GM19395 (cell line): ENCODE data around the gene AFDN.

Experiments used
- ATAC-seq: cut with Tn5 transposase; IDR thresholded peaks from one replicate; pipeline ENCODE4 v1.9.1; 2021; ENCODE audit warnings: mild to moderate bottlenecking, moderate library complexity; ENCODE audit not compliant: unreplicated experiment

The AFDN gene

DNA sequence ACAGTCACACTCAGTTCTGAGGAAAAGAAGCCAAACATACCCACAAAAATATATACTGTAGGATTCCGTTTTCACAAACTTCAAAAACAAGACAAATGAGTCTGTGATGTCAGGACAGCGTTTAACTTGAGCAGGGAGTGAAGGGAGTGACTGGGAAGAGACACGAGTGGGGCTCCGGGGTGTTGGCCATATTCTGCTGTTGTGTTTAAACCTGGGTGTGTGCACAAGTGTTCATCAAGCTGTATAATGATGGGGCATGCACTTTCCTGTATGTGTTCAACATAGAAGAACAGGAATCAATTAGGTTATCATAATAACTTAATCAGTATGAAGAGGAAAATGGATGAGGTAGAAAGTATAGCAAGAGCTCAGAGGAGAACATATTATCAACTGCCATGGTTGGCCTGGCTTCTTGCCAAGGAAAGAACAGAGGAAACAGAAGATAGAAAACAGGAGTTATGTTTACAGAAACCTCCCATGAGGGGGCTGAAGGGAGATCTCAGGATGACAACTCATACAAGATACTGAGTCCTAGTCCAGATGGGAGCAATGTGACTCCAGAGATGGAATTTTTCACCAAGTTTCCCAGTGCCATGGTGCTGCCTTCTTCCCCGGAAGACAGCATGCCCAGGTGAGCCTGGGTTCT is 15.1 kb upstream of the AFDN start:
- ATAC-seq, result no peak

- no peak for ATAC-seq
Observed at GRCh38 chr6:167812088-167812487, 14.6 kb upstream of the AFDN start.

DNA sequence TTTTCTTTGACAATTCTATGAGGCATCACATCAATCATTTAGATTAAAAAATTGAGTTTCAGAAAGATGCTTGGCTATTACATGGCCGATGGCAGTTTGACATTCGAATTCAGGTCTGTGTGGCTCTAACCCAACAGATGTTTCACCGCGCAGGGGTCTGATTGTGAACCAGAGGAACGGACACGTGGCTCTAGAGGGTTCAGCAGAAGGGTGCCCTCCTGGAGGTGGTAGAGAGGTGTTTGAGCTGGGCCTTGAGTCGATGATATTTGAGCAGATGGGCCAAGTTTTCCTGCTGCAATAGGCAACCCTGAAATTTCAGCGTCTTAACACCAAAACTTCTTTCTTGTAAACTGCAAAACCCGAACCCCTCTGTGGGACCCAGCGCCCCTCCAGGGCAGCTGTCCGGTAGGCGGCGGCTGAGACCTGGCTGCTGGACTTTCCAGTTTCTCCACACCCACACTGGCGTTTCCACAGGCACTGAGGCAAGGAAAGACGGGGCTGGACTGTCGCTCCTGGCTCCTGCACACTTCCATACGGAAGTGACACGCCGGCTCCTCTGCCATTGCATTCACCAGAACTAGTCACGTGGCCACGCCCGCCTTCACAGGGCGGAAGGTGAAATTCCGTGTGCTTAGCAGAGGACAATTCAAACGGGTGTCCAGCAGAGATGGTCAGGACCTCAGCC is 11.3 kb upstream of the AFDN start:
- no peak for ATAC-seq

- no peak for ATAC-seq
Observed at GRCh38 chr6:167817016-167817415, 9.7 kb upstream of the AFDN start.

GRCh38 chr6:167817729-167818128 is 9.0 kb upstream of the AFDN start:
- no peak for ATAC-seq

DNA sequence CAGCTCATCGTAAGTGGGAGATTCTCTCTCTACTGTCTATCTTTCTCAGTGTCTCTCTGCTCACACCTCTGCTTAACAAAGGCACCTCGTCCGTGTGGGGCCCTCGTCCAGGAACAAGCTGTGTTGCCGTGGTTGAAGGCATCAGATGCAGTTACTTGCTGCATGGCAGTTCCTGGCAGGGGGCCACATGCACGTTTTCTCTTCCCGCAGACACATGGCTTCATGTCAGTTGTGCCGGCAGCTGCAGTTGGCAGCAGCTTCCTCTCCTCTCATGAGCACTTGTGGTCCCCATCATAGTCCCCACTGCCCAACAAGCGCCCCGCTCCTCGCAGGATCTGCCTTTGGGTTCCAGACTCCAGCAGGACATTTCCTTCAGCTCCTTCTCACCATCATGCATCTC is 7.1 kb upstream of the AFDN start:
- ATAC-seq, result no peak

DNA sequence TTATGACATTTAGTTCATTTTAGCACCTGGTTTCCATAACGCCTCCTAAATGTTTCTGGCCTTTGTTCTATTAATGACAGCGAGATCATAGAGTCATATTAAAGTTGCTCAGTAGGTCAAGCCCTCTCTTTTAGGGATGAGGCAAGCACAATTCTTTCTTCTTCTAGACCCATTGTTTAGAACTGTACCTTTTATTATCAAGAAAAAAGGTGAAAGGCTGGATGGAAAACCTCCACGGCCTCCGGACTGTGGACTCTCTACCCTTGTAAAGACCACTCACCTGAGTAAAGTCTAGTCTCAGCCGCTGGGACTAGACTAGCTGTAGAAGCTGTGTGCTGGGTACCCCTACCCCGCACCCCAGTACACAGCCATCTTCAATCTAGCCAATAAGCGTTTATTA is 6.0 kb upstream of the AFDN start:
- ATAC-seq, result no peak

GRCh38 chr6:167824591-167825331 is 1.9 kb upstream of the AFDN start:
- ATAC-seq, result no peak

- no peak for ATAC-seq
Observed at GRCh38 chr6:167825332-167826229, 1.1 kb upstream of the AFDN start.

GRCh38 chr6:167826230-167826895 is 348 bp upstream of the AFDN start:
- ATAC-seq, result peak; percentile 62

- ATAC-seq, result peak; percentile 42
Observed at GRCh38 chr6:167827583-167828324, 1.0 kb downstream of the AFDN start.

DNA sequence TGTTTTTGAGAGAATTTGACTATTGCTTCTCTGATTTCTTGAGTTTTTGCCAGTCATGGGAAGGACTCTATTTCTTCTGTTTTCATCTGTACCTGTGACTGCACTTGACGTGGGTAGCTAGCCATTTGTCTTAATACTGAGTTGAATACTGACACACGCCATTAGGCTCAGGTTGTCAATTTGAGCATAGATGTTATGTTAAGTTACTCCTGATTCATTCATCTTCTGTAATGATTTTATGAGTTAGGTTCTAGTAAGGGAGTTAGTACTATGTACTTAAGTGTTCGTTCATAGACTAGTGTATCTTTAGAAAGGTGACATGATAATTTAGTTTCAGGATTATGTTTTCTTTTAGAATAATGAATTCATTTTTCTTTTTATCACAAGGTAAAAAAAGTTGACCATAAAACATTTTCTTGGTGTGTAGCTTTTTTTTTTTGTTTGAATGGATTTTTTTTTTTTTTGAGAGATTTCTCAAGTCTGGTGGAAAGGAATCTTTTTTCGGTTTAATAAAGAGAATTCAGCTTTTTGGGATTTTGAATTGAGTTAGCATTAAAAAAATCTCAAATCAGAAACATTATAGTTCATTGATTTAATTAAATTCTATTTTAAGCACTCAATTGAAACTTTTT is 1.7 kb downstream of the AFDN start:
- no peak for ATAC-seq

DNA sequence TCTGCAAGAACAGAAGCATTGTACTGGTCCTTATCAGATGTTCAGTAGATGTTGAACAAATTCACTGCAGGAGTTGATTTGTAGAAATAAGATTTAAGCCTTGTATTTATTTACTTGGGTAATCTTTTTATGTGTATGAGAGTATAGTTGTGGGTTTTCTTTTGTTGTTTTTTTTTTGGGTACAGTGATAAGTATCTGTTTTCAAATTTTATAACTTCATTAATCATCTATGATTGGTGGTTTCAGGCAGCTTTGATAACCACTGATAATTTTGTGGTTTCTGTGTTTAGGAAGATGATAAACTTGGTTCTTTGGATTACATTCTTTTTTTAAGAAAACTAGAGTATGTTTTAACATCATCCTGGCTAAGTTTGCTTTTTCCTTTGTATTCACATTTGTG is 2.8 kb downstream of the AFDN start:
- ATAC-seq, result no peak

GRCh38 chr6:167831281-167831828 is 4.6 kb downstream of the AFDN start:
- no peak for ATAC-seq

GRCh38 chr6:167832497-167833395 is 6.0 kb downstream of the AFDN start:
- ATAC-seq, result no peak

GRCh38 chr6:167833396-167833763 is 6.7 kb downstream of the AFDN start:
- no peak for ATAC-seq

GRCh38 chr6:167835260-167835659 is 8.5 kb downstream of the AFDN start:
- no peak for ATAC-seq

- ATAC-seq, result no peak
Observed at GRCh38 chr6:167836721-167837120, 10.0 kb downstream of the AFDN start.
